ENCODE data around the gene TDRD9. TPM values are rescaled to one million over a fixed set of nuclear protein-coding genes. Genes with fewer than 3 reads are reported as not detected.
"Not testable (repeated sequence)": the region's sequence is repeated elsewhere in the genome, so short reads cannot be mapped to it uniquely, and the experiment has no call there.

The TDRD9 gene
- total RNA-seq, 2 donors from 2014 or later, result 12.0 TPM; not detected in 1

DNA sequence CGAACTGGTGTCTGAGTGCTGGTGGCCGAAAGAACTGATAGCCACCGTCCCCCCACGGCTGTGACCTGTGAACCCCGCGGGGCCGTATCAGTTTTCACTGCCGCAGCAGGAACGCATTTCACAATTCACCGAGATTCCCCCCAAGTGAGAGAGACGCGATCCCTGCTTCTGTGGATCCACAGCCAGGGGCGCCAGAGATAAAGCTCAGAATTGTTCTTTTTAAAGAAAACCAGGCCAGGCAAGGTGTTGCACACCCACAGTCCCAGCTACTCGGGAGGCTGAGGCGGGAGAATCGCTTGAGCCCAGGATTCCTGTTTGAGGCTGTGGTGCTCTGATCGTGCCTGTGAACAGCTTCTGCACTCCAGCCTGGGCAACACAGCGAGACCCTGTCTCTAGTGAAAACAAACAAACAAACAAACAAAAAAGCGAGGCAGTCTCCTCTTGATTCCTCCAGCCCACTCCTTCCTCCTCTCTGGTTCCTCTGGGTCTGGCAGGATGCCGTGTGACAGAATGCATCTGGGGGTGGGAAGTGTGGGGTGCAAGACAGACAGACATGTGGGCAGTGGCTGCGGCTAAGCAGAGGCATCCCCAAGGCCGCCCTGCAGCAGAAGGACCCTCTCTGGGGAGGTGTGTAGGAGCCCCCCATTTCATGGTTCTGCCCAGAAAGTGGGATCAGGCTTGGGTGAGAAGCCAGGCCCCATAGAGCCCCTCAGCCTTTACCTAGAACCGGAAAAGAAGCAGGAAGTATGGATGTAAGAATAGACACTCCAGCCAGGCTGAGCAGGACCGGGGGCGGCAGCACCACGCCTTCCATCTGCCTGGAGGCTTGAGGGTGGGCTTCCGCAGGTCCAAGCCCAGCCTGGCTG is 41.7 kb upstream of the TDRD9 start:
- no peak for ATAC-seq (ENCODE audit: insufficient number of reproducible peaks, low FRiP score, low read depth)

GRCh38 chr14:103887170-103887501 is 41.1 kb upstream of the TDRD9 start:
- DNase-seq (ENCODE audit: low spot score) (no peak), ATAC-seq (ENCODE audit: insufficient number of reproducible peaks, low FRiP score, low read depth) (no peak)
- Histone ChIP-seq H3K4me3 (no peak overlapping the region), H3K36me3 (no peaks in the 10 kb centered on the region), H3K4me1 (ENCODE audit: control insufficient read depth in 1 of 2, low read depth in 2 of 2) (no peaks in the 10 kb centered on the region), H3K27me3 (replicated peaks; ENCODE audit: insufficient read depth) (no peaks in the 10 kb centered on the region), H3K27ac (no peak overlapping the region), H3K9me3 (no peaks in the 10 kb centered on the region)
- TF ChIP-seq, protein P1, sequence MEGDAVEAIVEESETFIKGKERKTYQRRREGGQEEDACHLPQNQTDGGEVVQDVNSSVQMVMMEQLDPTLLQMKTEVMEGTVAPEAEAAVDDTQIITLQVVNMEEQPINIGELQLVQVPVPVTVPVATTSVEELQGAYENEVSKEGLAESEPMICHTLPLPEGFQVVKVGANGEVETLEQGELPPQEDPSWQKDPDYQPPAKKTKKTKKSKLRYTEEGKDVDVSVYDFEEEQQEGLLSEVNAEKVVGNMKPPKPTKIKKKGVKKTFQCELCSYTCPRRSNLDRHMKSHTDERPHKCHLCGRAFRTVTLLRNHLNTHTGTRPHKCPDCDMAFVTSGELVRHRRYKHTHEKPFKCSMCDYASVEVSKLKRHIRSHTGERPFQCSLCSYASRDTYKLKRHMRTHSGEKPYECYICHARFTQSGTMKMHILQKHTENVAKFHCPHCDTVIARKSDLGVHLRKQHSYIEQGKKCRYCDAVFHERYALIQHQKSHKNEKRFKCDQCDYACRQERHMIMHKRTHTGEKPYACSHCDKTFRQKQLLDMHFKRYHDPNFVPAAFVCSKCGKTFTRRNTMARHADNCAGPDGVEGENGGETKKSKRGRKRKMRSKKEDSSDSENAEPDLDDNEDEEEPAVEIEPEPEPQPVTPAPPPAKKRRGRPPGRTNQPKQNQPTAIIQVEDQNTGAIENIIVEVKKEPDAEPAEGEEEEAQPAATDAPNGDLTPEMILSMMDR (IDR thresholded peaks at IDR 0.05), result no peak

More for the DNA sequence above, 41.7 kb upstream of the TDRD9 start:
- Histone ChIP-seq H3K27me3 (replicated peaks; ENCODE audit: insufficient read depth) (no peaks in the 10 kb centered on the region), H3K4me3 (no peak overlapping the region), H3K36me3 (no peaks in the 10 kb centered on the region), H3K4me1 (ENCODE audit: control insufficient read depth in 1 of 2, low read depth in 2 of 2) (peaks cover 0 to 3% of the 10 kb centered on the region in 2 donors), H3K9me3 (no peaks in the 10 kb centered on the region), H3K27ac (no peak overlapping the region)
- no peak for DNase-seq (ENCODE audit: low spot score)
- TF ChIP-seq, protein P1 (IDR thresholded peaks at IDR 0.05), result no peak

DNA sequence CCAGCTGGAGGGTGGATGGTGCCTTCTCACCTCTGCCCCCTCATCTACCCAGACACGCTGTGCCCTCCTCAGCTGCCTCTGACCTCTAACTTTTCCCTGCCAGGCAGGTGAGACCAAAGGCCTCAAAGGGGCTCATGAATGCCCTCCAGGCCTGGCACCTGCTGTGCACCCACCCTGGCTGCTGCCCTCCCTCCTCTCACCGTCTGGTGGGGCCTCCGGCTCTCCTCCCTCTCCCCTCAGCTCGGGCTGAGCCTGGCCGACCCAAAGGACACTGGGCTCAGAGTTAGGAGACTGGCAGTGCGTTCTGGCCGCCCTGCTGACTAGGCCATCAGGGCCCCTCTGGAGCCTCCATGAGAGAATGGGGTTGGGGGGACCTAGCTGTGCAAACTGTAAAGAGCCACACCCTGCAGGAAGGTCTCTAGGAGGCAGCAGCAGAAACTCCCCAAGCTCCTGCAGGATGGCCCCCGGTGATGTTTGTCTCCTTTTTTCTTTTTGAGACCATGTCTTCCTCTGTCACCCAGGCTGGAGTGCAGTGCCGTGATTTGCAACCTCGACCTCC is 40.6 kb upstream of the TDRD9 start:
- H3K4me3 ChIP-seq, result no peak overlapping the region
- no peaks in the 10 kb centered on the region for H3K9me3 ChIP-seq
- no peaks in the 10 kb centered on the region for H3K27me3 ChIP-seq (replicated peaks; ENCODE audit: insufficient read depth)
- DNase-seq (ENCODE audit: low spot score) (no peak), ATAC-seq (ENCODE audit: insufficient number of reproducible peaks, low FRiP score, low read depth) (no peak)
- H3K4me1 ChIP-seq (ENCODE audit: control insufficient read depth in 1 of 2, low read depth in 2 of 2), result no peaks in the 10 kb centered on the region
- TF ChIP-seq, protein P1 (IDR thresholded peaks at IDR 0.05), result no peak
- H3K27ac ChIP-seq, result no peak overlapping the region
- no peaks in the 10 kb centered on the region for H3K36me3 ChIP-seq

- H3K36me3 ChIP-seq; H3K4me1 ChIP-seq (ENCODE audit: control insufficient read depth in 1 of 2, low read depth in 2 of 2); H3K4me3 ChIP-seq; DNase-seq (ENCODE audit: low spot score); ATAC-seq (ENCODE audit: insufficient number of reproducible peaks, low FRiP score, low read depth); H3K27me3 ChIP-seq (replicated peaks; ENCODE audit: insufficient read depth); H3K27ac ChIP-seq; H3K9me3 ChIP-seq: not testable (repeated sequence)
Measured at GRCh38 chr14:103889002-103889312, 39.3 kb upstream of the TDRD9 start.

GRCh38 chr14:103889313-103890051 is 38.8 kb upstream of the TDRD9 start:
- DNase-seq (ENCODE audit: low spot score), result no peak
- H3K4me3 ChIP-seq, result no peak overlapping the region

More at GRCh38 chr14:103889313-103890051, 38.8 kb upstream of the TDRD9 start:
- H3K9me3 ChIP-seq, result no peaks in the 10 kb centered on the region
- no peak for ATAC-seq (ENCODE audit: insufficient number of reproducible peaks, low FRiP score, low read depth)
- H3K27me3 ChIP-seq (replicated peaks; ENCODE audit: insufficient read depth), result no peaks in the 10 kb centered on the region
- H3K4me1 ChIP-seq (ENCODE audit: control insufficient read depth in 1 of 2, low read depth in 2 of 2), result no peaks in the 10 kb centered on the region
- no peaks in the 10 kb centered on the region for H3K36me3 ChIP-seq
- TF ChIP-seq, protein P1 (IDR thresholded peaks at IDR 0.05), result no peak
- H3K27ac ChIP-seq, result no peak overlapping the region
